Fibroblast of peridontal ligament (primary cell): ENCODE measurements around the gene GNAZ.

Experiments used
- DNase-seq: peaks from one replicate; pipeline ENCODE4 v3.0.0-alpha.2; 2010; ENCODE audit errors: extremely low read depth

The GNAZ gene

GRCh38 chr22:23077627-23078461, 7.5 kb downstream of the GNAZ start:
- DNase-seq, result no peak

- DNase-seq, result no peak
Measured at GRCh38 chr22:23078462-23078787, 8.1 kb downstream of the GNAZ start.

- DNase-seq, result no peak
Measured at GRCh38 chr22:23079240-23079768, 9.0 kb downstream of the GNAZ start.

GRCh38 chr22:23079814-23080521, 9.6 kb downstream of the GNAZ start:
- DNase-seq, result no peak

- no peak for DNase-seq
Measured at GRCh38 chr22:23080613-23081290, 10.4 kb downstream of the GNAZ start.

- DNase-seq, result no peak
Measured at GRCh38 chr22:23082534-23083314, 12.4 kb downstream of the GNAZ start.

- DNase-seq, result no peak
Measured at GRCh38 chr22:23083315-23084021, 13.1 kb downstream of the GNAZ start.

- DNase-seq, result no peak
Measured at GRCh38 chr22:23084453-23085350, 14.4 kb downstream of the GNAZ start.

- DNase-seq, result no peak
Measured at GRCh38 chr22:23085351-23085671, 15.0 kb downstream of the GNAZ start.

GRCh38 chr22:23085785-23086184, 15.5 kb downstream of the GNAZ start:
- DNase-seq, result no peak

GRCh38 chr22:23086263-23086662, 15.9 kb downstream of the GNAZ start:
- DNase-seq, result no peak

- DNase-seq, result no peak
Measured at GRCh38 chr22:23086787-23087186, 16.5 kb downstream of the GNAZ start.

- no peak for DNase-seq
Measured at GRCh38 chr22:23088199-23088604, 17.9 kb downstream of the GNAZ start.

GRCh38 chr22:23089010-23089409, 18.7 kb downstream of the GNAZ start:
- DNase-seq, result no peak

- DNase-seq, result no peak
Measured at GRCh38 chr22:23089633-23090456, 19.5 kb downstream of the GNAZ start.

- no peak for DNase-seq
Measured at GRCh38 chr22:23090457-23090835, 20.1 kb downstream of the GNAZ start.

GRCh38 chr22:23091760-23092159, 21.4 kb downstream of the GNAZ start:
- DNase-seq, result no peak

- no peak for DNase-seq
Measured at GRCh38 chr22:23092217-23092955, 22.1 kb downstream of the GNAZ start.
